PC-3 (cell line): Measurements from ENCODE around the gene CDK5RAP2.

Source experiments
- EZH2 ChIP-seq: fragments of 300-600 bp; sonication (generic); IDR thresholded peaks from one replicate; pipeline ENCODE4 v1.6.1; 2017; ENCODE audit warnings: antibody characterized with exemption, mild to moderate bottlenecking, low read length; ENCODE audit not compliant: unreplicated experiment
- TF ChIP-seq, protein P1 (sequence below): fragments of 300-600 bp; sonication (generic); conservative IDR thresholded peaks from 2 replicates; pipeline ENCODE4 v1.5.1; 2017; ENCODE audit warnings: antibody characterized with exemption, low read depth, mild to moderate bottlenecking, low read length

DNA sequence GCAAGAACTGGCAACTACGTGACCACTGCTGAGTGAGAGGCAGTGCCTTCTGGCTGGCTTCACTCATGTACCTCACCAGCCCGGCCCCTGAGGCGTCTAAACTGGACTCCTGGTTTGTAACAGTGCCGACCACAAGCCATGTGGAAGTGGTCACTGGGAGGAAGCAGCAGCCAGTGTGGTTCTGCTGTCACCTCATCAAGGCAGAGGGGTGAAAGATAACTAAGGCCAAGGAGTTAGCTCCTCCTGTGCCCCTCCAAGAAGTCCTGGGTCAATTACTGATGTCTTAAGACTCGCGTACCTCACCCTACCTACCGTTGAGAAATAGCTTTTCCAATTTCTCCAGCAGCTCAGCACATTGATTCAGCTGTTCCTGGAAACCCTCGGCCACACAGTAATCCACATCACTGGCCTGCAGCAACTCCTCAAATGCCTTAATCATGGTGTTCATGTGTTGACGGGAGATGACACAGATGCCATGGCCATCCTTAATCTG, 142.9 kb downstream of the CDK5RAP2 start:
- TF ChIP-seq, protein P1, sequence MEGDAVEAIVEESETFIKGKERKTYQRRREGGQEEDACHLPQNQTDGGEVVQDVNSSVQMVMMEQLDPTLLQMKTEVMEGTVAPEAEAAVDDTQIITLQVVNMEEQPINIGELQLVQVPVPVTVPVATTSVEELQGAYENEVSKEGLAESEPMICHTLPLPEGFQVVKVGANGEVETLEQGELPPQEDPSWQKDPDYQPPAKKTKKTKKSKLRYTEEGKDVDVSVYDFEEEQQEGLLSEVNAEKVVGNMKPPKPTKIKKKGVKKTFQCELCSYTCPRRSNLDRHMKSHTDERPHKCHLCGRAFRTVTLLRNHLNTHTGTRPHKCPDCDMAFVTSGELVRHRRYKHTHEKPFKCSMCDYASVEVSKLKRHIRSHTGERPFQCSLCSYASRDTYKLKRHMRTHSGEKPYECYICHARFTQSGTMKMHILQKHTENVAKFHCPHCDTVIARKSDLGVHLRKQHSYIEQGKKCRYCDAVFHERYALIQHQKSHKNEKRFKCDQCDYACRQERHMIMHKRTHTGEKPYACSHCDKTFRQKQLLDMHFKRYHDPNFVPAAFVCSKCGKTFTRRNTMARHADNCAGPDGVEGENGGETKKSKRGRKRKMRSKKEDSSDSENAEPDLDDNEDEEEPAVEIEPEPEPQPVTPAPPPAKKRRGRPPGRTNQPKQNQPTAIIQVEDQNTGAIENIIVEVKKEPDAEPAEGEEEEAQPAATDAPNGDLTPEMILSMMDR, result no peak
- TF ChIP-seq EZH2, result no peak
